Measurements from ENCODE around the gene UBL4A.

DNA sequence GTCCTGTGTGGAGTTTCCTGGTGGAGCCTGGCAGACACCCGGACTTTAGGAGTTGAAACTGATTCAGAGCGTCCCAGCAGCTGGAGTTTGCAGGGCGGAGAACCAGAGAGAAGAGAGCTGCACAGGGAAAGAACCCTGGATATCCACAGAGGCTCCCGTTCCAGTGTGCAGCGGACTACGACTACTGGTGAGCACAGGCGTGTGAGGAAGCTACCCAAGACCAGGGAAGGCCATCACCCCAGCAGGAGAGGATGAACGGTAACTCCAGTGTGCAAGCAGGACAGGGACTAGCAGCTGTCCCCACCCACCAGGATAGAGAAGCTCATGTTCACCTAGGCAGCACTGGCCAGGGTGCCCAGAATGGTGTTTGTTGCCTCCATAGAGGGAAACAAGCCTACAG lies 9.6 kb downstream of the UBL4A start:
- TF ChIP-seq POLR2A (IDR thresholded peaks at IDR 0.05) (no peak), CTCF (IDR thresholded peaks at IDR 0.05) (no peak)

All from uterus (tissue), 2 donors.